ENCODE data around the gene NDNF. TPM values are rescaled to one million over a fixed set of nuclear protein-coding genes. Genes with fewer than 3 reads are reported as not detected.

The NDNF gene
- total and polyA plus RNA-seq, 2 donors (not counting 3 experiments of a cell fraction or from before 2014, with no cell fraction given), result not detected

DNA sequence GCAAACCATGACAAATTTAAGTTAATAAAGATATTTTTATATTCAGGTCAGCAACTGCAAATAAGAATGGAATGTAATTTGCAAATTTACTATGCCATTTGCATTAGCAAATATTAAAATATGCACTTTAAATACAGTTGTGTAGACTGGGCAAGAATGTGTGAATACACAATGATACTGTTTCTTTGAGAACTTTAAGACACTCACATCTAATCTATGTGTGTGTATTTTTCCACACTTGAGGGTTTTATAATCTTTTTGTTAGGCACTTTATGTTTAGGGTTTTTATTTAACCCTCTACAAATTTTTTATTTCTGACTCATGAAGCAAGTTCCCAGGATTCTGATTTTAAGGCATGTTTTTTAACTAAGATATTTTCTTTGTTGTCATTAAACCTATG lies 23.9 kb upstream of the NDNF start:
- Histone ChIP-seq H3K9me3 (replicated peaks; ENCODE audit: control insufficient read depth, insufficient read depth, low read length) (no peaks in the 10 kb centered on the region), H3K27me3 (ENCODE audit: control insufficient read depth in 2 of 2, insufficient read depth in 2 of 2, low read length in 2 of 2) (no peaks in the 10 kb centered on the region), H3K9me1 (replicated peaks; ENCODE audit: control insufficient read depth, extremely low read depth, insufficient read depth, low read length) (no peaks in the 10 kb centered on the region), H2AFZ (ENCODE audit: low read depth, low read length) (no peak overlapping the region), H3K4me3 (replicated peaks in 1 of 3; ENCODE audit: insufficient read depth in 1 of 3, low read depth in 1 of 3, low read length in 3 of 3) (no peak overlapping the region), H4K20me1 (replicated peaks; ENCODE audit: control insufficient read depth, extremely low read depth, insufficient read depth, low read length) (no peaks in the 10 kb centered on the region), H3K36me3 (ENCODE audit: control insufficient read depth in 2 of 2, extremely low read depth in 1 of 2, insufficient read depth in 2 of 2, low read length in 2 of 2) (no peaks in the 10 kb centered on the region), H3K79me2 (ENCODE audit: control insufficient read depth, insufficient read depth, low read length) (no peaks in the 10 kb centered on the region), H3K27ac (ENCODE audit: insufficient read depth, low read depth, low read length) (no peak overlapping the region), H3K4me2 (ENCODE audit: insufficient read depth, low read length) (no peak overlapping the region), H3K9ac (replicated peaks; ENCODE audit: extremely low read depth, insufficient read depth, low read length) (no peak overlapping the region), H3K4me1 (ENCODE audit: control insufficient read depth, extremely low read depth, insufficient read depth, low read length) (no peaks in the 10 kb centered on the region)
- ChIA-PET POLR2A (no interaction called here), CTCF (interaction anchor here (0.9 to 2.0 kb wide), 5 partner anchors 15 to 941 kb away, joined by 3 to 16 read pairs (median 7); no protein-coding TSS in a partner anchor)
- TF ChIP-seq JUN (IDR thresholded peaks at IDR 0.05; ENCODE audit: borderline replicate concordance, insufficient read depth, insufficient read length, low read depth) (no peak), GATA2 (IDR thresholded peaks at IDR 0.05; ENCODE audit: insufficient read depth, insufficient read length, low read depth, low read length) (no peak), MYC (IDR thresholded peaks at IDR 0.05; ENCODE audit: low read depth, low read length) (no peak), POLR2AphosphoS5 (IDR thresholded peaks at IDR 0.05; ENCODE audit: insufficient read depth, low read depth, low read length) (no peak), POLR2A (IDR thresholded peaks at IDR 0.05; ENCODE audit: low read depth, low read length) (no peak), EZH2 (IDR thresholded peaks at IDR 0.05; ENCODE audit: borderline replicate concordance, low read depth, low read length, severe bottlenecking) (no peak), FOS (IDR thresholded peaks at IDR 0.05; ENCODE audit: borderline replicate concordance, insufficient read depth, low read length) (no peak)
- TF ChIP-seq, protein P1, sequence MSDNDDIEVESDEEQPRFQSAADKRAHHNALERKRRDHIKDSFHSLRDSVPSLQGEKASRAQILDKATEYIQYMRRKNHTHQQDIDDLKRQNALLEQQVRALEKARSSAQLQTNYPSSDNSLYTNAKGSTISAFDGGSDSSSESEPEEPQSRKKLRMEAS (IDR thresholded peaks at IDR 0.05; ENCODE audit: insufficient read depth, insufficient read length), result no peak
- TF ChIP-seq, protein P2, sequence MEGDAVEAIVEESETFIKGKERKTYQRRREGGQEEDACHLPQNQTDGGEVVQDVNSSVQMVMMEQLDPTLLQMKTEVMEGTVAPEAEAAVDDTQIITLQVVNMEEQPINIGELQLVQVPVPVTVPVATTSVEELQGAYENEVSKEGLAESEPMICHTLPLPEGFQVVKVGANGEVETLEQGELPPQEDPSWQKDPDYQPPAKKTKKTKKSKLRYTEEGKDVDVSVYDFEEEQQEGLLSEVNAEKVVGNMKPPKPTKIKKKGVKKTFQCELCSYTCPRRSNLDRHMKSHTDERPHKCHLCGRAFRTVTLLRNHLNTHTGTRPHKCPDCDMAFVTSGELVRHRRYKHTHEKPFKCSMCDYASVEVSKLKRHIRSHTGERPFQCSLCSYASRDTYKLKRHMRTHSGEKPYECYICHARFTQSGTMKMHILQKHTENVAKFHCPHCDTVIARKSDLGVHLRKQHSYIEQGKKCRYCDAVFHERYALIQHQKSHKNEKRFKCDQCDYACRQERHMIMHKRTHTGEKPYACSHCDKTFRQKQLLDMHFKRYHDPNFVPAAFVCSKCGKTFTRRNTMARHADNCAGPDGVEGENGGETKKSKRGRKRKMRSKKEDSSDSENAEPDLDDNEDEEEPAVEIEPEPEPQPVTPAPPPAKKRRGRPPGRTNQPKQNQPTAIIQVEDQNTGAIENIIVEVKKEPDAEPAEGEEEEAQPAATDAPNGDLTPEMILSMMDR (IDR thresholded peaks at IDR 0.05; ENCODE audit: extremely low read depth in 1 of 2, insufficient read depth in 1 of 2, low read depth in 1 of 2, low read length in 2 of 2), result no peak
- DNase-seq (ENCODE audit: low read depth, low spot score), result no peak
- intact Hi-C loops (cut with micrococcal nuclease), result loop anchor here (1.0 kb wide), 3 partner anchors 377 to 1025 kb away; no protein-coding TSS in a partner anchor
- dilution Hi-C loops (cut with MboI; ENCODE audit: extremely low pct_ligation_motif_present, low sequenced_read_pairs), result no loop called here
- no TSS peak for BruUV-seq (replicated peaks)
- no peak for FAIRE-seq
